HG03103 (cell line): ENCODE data around the gene C14orf93.

ENCODE experiments used
- ATAC-seq: cut with Tn5 transposase; IDR thresholded peaks from one replicate; pipeline ENCODE4 v1.9.1; 2021; ENCODE audit warnings: low read depth; ENCODE audit not compliant: unreplicated experiment

C14orf93 gene

DNA sequence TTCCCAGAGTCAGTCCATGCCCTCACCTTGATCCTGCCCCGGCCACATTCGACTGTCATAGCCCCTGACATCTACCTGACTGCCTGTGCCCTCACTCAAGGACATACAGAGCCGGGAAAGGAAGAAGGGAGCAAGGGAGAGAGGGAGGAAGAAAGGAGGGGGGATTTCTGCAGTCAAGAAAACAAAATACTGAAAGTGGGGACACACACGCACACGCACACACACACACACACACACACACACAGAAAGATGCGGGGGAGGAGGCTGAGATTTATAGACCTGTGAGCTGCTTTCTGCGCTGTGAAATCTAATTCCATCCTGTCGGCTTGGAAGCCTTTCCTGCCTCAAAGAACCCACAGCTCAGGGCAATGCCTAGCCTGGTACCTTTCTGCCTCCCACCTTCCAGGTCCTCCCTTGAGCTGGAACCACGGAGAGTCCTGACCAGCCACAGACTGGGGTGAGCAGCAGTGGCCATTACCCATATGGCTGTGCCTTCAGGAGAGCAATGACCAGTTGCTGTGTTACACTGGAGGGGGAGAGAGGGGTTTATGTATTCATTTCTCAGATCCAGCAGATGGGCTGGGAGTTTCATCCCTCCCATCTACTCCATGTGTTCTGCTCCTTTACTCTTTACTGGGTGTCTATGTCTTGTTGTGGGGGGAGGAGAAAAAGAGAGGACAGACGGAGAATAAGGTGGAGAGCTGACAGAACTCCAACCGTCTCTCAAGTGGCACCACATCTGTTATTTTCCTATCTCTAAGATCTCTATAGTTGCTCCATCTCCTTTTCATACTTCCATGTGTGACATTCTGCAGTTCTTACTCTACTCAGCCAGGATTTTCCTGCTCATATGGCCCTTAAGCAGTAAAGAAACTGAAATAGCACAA, 12.9 kb downstream of the C14orf93 start:
- no peak for ATAC-seq

DNA sequence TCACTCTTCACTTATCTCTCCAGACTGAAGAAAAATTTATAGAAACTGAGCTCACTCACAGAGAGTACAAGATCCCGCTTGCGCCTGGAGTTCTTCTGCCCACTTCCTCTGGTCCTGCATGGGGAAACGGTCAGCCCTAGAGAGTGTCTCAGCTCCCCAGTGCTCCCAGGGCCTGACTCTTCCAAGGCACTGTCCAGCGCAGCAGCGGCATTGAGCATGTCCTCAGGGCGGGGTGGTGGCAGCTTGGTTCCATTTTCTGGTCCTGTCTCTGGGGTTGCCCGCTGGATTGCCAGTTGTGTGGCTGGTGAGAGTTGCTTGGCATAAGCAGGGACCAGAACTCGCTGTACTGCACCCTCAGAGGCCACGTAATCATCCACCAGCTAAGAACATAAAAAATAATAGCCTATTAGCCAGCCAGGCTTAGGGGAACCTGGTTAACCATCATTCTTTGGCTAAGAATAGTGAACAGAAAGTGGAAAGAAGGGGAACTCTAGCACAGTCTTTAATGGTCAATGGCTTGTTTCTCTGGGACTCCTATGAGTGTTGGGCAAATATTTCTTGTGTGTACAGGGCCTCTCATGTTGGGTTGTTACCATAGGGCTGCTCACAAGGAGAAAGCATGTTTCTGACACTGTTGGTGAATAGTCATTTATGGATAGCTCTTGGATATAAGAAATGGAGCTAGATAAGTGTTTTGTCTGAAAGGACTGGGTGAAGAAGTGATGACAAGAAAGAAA, 13.9 kb downstream of the C14orf93 start:
- ATAC-seq = no peak

DNA sequence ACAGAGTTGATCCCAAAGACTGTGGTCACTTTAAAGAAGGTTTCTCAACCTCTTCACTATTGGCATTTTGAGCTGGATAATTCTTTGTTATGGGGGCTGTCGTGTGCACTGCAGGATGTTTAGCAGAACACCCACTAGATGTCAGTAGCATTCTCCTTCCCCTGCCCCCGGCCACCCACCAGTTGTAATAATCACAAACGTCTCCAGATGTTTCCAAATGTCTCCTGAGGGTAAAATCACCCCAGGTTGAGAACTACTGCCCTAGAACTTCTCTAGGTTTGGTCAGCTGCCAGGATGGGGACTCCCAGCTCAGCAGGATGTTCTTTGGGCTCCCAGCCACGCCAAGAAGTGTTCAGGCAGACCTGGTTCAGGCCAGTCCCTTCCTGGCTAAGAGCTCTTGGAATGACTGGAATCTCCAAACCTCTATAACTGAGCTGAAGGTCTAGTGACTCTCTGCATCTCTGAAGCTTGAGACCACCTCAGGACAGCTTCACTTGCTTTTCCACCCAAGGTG, 15.1 kb downstream of the C14orf93 start:
- no peak for ATAC-seq

DNA sequence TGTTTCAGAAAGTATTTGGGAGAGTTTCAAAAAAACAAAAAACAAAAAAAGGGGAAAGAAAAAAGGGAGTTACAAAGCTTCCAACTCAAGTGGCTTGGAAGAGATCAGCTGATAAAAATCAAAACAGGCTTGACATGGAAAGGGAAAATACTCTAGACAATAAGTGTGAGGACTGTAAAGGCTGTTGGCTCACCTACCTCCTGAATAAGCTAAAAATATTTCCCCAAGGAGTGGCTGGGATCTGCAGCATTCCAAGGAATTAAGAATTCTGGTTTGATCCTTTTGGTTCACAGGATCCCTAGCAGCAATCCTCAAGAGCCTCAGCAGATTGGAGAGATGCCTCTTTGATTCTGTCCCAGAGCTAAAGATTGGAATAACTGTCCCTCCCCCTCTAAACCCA, 16.4 kb downstream of the C14orf93 start:
- ATAC-seq = no peak

DNA sequence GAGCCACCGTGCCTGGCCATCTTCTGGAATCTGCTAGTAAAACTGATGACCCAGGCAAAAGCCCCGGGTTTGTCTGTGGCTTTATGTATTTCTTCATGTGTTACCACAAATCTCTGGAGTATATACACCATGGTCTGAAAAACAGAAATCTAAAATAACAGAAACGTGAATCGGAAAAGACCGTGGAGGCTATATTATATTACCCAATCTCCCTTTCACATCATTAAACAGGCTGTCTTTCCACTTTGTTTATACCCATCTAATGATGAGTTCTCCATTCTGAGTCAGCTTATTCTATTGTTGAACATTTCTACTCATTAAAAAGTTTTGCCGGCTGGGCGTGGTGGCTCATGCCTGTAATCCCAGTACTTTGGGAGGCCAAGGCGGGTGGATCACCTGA, 18.1 kb downstream of the C14orf93 start:
- ATAC-seq = no peak

DNA sequence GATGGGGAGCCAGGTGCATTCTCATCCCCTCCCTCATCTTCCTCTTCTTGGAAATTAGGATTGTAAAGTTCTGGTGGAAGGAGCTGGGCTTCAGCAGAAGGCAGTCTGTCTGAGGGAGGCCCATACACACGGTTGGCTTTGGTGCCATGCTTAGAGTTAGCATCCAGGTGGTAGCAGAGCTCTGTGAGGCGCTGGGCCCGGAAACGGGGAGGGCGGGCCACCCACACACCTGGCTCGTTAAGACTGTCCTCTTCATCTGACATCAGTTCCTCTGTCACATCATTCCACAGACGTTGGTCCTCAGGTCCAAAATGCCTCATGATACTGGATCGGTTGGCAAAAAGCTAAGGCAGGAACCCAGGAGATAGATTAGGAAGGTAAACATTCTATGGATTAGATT, 22.7 kb downstream of the C14orf93 start:
- ATAC-seq = no peak

DNA sequence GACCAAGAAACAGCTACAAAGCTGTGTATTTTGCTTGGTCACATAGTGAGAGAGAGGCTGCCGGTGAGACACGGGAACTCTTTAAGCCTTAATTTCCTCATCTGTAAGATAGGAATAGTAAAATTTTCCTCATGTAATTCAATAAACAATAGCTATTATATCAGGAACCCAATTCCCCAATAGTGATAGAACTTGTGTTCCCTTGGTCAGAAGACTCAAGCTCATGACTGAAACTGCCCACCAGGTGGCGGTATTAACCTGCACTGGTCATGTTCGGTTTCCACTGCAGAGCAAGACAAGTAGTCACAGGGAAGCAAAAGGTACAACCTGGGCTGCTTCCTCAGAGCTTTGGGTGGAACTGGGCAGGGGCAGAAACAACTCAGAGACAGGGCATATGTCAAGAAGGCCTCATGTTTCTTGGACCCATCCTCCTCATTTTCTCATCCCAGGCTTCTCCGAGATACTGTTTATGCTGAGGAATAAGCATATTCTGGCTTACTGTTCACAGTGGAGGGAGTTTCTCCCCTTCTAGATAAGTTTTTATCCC, 23.4 kb downstream of the C14orf93 start:
- ATAC-seq = no peak

DNA sequence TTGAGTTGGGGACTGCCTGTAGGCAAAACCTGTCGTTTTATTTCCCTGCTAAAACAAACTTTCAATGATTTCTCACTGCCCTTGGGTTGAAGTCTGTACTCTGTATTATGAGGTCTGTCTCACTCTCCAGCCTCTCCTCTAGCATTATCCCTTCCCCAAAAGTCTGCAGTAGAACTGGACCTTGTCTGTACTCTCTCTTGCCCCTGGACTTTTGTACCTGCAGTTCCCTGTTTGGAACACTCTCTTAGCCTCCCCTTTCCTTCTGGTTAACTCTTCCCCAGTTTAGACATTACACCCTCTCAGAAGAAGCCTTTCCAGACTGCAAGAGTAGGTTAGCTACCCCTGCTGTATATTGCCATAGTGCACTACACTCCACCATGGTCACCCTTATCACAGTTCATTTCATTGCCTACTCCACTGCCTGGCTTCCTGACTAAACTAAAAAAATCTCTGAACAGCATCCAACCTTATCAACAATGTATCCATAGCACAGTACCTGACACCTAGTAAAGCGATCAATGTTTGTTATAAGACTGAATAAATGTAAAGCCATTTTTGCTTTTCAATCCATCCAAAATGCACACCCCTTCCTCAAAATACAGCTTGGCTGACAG, 23.9 kb downstream of the C14orf93 start:
- ATAC-seq = no peak

DNA sequence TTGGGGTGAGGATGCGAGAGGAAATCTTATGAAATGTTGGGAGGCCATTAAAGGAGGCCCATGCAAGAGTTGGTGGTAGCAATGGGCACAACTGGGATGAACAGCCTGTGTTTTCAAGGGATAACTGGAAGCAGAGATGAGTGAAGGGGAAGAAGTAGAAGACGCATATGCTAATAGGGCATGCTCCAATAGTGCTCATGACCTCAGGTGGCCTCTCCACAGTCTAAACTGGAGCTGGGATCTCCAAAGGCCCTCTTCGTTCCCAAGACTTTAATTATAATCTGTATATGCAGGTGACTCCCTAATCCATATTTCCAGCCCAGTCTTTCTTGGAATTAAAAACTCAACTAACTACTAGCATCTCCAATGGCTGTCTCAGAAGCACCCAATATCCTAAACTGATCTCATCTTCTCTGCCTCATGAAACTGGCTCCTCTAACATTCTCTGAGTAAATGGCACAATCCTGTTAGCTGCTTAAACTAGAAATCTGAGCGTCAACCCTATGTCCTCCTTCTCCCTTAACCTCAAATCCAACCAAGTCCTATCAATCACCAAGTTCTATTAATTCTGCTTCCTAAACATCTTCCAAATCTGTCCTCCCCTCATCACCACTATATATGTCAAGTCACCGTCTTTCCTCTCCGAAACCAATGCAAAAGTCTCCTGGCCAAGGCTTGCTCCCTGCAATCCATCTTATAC, 24.8 kb downstream of the C14orf93 start:
- no peak for ATAC-seq

DNA sequence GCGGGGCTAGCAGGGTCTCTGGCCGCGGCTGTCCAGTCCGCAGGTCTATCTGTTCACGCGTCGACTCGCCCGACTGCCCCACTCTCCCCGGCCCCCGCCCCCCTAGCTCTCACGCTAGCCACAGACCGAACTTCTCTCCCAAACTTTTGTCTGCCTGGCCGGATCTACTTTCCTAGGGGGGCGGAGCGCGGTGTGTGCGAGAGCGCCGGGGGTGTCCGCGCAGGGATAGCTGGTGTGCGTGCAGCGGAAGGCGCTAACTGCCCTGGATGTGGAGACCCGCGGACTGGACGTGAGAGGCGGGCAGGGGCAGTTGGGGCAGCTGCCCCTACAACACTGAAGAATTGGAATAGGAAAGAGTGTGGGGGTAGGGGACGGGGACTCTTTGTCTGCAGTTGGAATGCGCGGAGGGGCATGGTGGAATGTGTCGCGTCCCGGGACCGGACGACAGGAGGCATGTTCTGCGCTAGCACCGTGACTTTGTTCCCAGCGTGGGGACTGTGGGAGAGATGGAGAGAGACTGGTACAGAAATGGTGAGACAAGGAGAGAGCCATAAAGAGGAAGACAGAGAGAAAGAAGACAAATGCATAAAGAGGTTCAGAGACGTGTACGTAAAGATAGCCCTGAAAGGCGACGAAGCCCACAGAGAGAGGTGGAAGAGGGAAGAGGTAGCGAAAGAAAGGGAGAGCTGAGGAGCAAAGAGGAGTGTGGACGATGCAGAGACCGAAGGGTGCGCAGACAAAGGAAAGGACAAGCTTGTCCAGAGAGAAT, 27.3 kb downstream of the C14orf93 start, which contains the start of gene AJUBA:
AJUBA (minus strand) TSS at position 75 of the 769 bp plus-strand sequence. CDS start 285 bp downstream, outside the sequence.
- no peak for ATAC-seq

DNA sequence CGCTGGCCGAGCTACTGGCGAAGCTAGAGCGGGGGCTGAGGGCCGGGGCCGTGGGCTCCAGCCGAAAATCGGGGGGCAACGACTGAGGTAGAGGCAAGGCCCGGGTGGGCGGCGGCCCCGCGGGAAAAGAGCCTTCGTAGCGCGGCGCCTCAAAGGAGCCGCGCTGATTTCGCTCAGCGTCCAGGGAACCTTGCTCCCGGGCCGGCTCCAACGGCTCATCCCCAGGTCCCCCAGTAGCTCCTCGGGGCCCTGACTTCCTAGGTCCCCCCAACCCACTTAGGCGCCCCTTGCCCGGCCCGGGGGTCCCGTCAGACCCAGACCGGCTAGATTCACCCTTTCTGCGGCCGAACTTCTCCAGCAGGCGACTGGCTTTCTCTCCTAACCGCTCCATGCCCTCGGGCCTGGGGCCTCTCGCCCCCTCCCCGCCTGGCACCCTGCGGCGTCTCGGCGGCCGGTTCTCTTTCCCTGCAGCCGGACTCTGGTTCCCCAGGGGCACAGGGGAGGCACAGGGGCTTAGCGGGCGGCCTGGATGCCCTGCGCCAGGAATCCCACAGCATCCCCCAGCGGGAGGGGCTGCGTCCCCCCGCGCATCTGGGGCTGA, 28.0 kb downstream of the C14orf93 start:
- ATAC-seq = no peak

DNA sequence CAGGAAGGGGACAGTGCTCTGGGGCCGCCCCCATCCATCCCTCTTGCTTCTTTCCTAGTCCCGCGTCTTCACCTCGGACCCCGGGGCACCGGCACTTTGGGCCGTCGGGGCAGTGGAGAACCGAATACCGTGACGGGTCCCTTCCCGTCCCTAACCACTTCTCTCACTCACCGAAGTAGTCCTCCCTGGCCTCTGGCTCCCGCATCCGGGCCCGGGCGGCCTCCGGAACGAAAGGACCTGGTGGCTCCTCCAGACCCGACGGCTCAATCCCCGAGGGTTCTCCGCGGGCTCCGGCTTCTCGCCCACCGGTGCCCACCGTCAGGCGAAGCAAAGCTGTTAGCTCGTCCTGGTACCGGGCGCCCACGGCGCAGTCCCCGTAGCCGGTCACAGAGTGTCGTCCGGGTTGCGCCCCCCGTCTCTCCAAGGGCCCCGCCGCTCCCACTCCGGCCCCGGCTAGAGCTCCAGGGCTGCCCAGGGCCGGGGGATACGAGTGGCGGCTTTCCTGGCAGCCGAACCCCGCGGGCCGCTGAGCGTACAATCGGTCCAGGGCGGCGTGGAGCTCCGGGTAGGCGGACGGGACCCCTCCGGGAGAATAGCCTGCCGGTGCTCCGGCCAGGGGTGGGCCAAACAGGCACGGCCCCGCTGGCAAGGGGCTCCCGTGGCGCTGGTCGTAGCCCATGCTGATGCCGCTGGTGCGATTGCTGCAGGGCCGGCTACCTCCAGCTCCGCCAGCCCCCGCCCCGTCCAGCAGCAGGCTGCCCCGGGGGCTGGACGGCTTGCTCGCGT, 28.7 kb downstream of the C14orf93 start:
- no peak for ATAC-seq

DNA sequence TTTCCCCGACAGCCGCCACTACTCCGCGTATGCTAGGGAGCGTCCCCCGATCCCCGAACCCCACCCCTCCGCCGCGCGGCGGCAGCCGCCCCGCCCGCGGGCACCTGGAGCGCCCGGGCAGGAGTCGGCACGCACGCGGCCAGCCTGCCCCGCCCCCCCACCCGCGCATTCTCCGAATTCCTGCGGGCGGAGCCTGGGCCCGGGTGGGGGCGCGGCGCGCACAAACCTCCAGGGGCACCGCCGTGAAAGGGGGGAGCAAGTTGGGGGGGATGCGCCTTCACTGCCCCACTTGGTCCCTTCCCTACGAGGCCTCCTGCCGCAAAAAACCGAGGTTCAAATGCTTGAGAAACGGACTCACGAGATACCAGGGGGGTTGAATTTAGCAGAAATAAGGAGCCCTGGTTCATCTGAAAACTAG, 29.3 kb downstream of the C14orf93 start:
- ATAC-seq = no peak

DNA sequence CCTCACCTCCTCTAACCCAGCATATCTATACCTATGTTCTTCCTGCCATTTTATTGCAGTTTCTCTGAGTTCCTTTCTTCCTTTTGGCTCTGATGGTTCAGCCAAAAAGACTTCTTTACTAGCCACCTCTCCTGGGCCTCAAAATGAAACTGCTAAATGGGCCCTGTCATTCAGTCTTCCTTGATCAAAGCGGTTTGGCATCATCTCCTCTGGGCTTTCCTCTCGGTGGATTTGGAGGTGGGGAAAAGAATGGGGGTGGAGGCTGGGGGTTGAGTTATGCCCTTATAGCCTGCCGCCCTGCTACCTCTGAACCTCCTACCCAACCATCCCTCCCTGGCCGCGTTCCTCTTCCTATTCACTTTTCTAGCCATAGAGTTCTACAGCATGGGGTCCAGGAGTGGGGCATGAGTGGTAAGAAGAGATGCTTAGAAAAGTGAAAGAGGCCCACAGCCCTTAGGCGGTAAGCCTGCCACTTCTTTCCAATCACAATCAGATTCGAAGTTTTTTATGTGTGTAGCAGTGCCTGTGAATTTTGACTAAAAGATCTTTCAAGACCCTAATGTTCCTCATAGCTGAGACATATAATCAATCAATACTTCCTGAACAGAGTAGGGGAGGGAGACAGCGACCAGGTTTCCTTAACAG, 30.1 kb downstream of the C14orf93 start:
- no peak for ATAC-seq

DNA sequence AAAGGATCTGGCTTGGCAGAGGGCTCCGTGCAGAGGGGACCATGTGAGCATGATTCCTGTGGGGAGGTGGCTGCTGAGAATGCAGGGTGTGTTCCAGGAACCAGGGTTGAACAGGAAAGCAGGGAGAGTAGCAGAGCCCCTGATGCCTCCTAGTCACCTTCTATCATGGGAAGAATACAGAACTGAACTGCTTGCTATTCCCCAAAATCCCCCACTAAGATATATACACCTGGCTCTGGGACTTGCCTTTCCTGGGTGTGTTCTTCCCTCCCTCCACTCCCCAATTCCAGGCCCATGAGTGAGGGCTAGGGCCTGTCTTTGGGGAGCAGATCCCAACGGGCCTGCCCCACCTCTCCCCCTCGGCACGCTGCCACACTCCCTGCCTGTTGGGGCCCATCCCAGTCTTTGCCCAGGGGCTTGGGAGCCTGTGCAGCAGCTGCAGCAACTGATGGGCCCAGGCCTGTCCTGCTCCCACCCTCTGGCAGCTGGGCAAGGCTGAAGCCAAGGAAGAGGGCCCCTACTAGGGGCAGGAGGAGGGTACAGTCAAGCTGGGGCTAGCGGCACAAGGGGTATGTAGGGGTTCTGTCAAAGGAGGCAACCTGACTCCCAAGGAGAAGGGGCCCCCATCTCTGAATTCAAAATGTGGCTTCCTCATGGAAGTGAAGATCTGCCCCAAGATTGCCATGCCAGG, 30.8 kb downstream of the C14orf93 start:
- no peak for ATAC-seq

DNA sequence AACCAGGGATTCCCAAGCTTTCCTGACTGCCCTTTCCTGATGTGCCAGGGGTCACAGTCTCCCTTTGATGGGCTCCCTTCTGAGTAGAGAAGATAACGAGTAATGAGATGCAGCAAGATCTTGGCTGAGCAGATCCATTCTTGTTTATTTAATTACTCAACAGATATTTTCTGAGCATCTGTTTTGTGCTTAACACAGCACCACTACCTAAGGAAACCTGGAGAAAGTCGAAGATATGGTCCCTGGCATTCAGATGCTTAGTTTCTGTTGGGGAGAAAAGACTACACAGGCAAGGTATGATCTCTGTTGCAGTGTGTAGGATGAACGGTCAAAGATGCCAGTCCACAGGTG, 31.5 kb downstream of the C14orf93 start:
- ATAC-seq = no peak
